CD4-positive, alpha-beta T cell treated with Interleukin-10 for 1 hour (primary cell): ENCODE data around the gene MAST1.
"Not testable (repeated sequence)": the region's sequence is repeated elsewhere in the genome, so short reads cannot be mapped to it uniquely, and the experiment has no call there.

Experiments
- DNase-seq: peaks from one replicate; pipeline ENCODE4 v3.0.0-alpha.2; 2020

The MAST1 gene

DNA sequence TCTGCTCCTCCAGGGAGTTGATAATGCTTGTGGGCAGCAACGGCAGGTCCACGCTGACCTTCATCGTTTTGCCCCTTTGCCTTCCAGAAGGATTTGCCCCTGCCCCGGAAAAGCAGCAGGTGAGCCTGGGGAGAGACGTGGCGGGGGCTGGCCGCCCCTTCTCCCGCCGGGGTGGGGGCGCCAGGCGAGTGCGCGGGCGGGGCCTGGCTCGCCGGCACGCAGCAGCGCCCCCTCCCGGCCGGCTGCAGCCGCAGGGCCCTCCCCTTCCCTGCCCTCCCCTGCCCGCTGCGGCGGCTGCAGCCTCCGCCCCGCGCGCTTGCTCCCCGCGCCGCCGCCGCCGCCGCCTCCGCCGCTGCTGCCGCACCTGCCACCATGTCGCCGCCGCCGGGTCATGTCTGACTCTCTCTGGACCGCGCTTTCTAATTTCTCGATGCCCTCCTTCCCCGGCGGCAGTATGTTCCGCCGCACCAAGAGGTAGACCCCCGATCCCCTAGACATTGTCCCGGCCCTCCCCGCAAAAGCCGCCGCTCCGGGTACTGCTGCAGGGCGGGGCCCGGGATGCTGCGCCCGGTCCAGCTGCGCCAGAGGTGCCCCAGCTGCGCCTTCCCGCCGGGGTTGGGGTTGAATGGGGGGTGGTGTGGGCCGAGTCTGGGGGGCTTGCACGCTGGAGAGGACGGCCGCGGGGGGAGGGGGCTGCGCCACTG, at the start of gene MAST1:
MAST1 (plus strand) TSS at position 334 of the 704 bp plus-strand sequence; CDS start at position 392, 58 bp downstream.
- DNase-seq = peak; percentile 52

DNA sequence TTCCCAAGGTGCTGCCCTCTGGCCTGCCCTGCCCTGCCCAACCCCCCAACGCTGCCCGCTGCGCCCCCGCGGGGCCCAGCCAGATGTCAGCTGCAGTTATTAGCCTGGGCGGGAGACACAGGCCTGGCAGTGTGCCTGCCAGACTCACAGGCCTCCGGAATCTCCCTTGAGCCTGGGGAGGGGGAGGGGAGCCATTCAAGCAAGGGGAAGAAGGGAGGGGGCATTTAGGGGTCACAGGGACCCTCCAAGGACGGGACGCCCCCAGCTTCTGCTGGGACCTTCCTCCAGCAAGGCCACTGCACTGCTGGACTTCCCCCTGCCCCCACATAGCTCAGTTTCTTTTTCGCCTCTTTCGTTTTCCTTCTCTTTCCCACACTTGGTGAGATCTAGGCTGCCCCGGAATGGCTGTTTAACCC, 49.6 kb upstream of the MAST1 start:
- DNase-seq = peak; percentile 83

- peak; percentile 65 for DNase-seq
Measured at GRCh38 chr19:12789098-12789903, 49.0 kb upstream of the MAST1 start.

GRCh38 chr19:12789904-12790619, 48.3 kb upstream of the MAST1 start:
- peak; percentile 98 for DNase-seq

GRCh38 chr19:12790628-12791344, 47.5 kb upstream of the MAST1 start:
- DNase-seq = no peak

DNA sequence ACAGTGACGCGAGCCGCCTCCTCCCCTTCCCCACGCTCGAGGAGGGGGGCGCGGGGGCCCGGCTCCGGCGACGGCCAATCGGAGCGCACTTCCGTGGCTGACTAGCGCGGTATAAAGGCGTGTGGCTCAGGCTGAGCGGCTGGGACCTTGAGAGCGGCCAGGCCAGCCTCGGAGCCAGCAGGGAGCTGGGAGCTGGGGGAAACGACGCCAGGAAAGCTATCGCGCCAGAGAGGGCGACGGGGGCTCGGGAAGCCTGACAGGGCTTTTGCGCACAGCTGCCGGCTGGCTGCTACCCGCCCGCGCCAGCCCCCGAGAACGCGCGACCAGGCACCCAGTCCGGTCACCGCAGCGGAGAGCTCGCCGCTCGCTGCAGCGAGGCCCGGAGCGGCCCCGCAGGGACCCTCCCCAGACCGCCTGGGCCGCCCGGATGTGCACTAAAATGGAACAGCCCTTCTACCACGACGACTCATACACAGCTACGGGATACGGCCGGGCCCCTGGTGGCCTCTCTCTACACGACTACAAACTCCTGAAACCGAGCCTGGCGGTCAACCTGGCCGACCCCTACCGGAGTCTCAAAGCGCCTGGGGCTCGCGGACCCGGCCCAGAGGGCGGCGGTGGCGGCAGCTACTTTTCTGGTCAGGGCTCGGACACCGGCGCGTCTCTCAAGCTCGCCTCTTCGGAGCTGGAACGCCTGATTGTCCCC, 46.8 kb upstream of the MAST1 start, which contains the start of gene JUNB:
JUNB (plus strand) TSS at position 142 of the 706 bp plus-strand sequence; CDS start at position 428, 286 bp downstream.
- peak; percentile 99 for DNase-seq

DNA sequence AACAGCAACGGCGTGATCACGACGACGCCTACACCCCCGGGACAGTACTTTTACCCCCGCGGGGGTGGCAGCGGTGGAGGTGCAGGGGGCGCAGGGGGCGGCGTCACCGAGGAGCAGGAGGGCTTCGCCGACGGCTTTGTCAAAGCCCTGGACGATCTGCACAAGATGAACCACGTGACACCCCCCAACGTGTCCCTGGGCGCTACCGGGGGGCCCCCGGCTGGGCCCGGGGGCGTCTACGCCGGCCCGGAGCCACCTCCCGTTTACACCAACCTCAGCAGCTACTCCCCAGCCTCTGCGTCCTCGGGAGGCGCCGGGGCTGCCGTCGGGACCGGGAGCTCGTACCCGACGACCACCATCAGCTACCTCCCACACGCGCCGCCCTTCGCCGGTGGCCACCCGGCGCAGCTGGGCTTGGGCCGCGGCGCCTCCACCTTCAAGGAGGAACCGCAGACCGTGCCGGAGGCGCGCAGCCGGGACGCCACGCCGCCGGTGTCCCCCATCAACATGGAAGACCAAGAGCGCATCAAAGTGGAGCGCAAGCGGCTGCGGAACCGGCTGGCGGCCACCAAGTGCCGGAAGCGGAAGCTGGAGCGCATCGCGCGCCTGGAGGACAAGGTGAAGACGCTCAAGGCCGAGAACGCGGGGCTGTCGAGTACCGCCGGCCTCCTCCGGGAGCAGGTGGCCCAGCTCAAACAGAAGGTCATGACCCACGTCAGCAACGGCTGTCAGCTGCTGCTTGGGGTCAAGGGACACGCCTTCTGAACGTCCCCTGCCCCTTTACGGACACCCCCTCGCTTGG, 46.1 kb upstream of the MAST1 start:
- DNase-seq = peak; percentile 73

GRCh38 chr19:12792853-12793289, 45.4 kb upstream of the MAST1 start:
- no peak for DNase-seq

DNA sequence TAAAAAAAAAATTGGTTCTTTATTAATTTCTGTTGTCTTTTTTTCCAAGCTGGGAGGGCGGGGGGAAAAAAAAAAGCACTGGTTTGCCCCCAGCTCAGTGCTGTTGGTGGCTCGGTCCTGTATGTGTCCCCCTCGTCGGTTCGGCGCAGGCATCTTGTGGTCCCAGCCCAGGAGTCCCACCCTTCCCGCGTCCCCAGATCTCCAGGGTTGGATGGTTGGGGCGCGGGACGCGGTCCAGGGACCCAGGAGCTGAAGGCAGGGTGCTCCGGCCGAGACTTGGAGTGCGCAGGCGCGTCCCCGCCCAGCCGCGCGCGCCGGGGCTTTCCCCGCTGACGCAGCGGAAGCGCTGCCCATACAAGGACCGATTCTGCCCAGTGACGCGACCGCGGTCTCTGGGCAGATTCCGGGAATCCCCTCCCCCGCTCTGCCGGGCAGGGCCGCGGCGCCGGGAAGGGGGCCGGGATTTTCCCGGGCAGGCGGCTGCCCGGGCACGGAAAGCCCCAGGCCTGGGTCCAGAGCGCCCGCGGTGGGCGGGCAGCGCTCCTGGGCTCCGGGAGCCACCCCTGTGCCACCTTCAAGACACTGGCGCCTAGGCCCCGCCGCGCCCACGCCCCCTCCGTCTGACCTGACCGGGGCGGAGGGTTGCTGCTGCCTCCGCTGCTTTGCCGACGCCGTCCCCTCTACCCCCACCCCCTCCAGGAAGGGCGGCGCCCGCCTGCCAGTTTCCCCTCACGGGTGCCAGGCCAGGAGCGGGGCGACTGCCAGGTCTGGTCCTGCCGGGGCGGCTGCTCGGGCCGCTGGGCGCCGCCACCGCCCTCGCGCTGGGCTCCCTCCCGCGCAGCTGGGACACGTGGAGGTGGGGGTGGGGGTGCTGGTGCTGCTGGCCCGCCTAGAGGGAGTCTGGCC, 44.8 kb upstream of the MAST1 start:
- peak; percentile 97 for DNase-seq

GRCh38 chr19:12794196-12794941, 43.9 kb upstream of the MAST1 start:
- peak; percentile 66 for DNase-seq

- DNase-seq = peak; percentile 55
Measured at GRCh38 chr19:12794971-12795381, 43.3 kb upstream of the MAST1 start.

DNA sequence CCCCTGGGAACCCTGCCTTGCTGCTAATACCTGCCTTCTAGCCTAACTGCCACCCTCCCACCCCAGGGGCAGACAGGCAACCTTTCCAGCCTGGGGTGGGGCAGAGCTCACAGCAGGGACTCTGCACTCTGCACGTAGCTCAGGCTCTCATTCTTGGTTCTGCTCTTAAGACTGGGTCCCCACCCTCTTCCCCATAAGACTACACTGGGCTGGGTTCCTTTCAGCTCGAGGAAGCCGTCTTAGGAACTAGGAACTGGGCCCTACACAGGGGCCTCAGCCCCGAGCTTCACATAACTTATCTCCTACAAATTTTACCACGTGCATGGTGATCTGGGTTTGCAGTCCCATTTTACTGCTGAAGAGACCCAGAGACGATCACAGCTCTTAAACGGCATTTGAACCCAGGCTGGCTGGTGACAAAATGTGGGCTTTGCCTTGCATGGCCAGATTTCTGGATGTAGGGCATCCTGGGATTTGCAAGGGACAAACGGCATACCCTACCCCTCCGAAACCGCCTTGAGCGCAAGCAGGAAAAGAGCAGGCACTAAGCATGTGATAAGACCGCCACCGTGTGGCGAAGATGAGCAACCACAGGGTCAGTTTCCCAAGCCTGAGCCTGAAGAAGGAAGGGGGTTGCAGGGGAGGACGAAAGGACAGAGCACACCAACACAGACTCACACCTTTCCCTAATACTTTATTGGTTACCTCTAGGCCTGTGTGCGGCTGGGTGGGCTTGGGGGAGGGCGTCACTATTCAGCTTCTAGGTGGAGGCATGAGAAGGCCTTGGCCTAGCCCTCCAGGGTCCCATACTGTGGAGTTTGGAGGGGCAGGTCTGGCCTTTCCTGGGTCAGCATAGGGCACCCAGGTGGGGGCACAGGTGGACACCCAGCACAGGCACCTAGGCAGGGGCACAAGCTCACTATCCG, 41.9 kb upstream of the MAST1 start:
- peak; percentile 85 for DNase-seq

- no peak for DNase-seq
Measured at GRCh38 chr19:12797141-12797587, 41.2 kb upstream of the MAST1 start.

GRCh38 chr19:12797607-12798006, 40.7 kb upstream of the MAST1 start:
- DNase-seq = not testable (repeated sequence)

DNA sequence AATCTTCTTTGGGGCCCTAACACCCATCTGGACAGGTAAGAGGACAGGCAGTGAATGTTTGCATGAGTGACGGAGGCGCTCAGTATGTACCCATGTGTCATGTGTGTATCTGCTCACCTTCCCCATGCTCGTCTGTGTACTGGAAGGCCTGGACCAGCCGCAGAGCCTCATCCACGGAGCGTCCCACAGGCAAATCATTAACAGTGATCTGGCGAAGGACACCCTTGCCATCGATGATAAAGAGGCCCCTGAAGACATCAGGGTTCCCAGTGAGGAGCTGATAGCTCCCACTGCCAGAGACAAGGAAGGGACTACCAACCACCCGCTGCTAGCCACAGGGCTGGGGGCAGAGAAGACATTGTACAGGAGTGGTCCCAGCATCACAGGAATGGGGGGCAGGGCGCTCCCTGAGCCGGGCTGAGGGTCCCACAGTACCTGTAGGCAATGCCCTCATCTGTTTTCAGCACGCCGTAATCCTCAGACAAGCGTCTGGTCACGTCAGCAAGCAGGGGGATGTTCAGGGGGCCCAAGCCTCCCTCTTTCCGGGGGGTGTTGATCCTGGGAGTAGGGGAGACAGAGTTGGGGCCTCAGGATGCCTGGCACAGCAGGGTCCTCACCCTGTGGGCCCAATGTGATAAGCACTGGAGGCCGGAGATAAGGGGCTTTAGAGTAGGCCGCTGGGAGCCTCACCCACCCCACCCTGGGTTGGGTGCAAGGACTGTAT, 38.4 kb upstream of the MAST1 start:
- no peak for DNase-seq

DNA sequence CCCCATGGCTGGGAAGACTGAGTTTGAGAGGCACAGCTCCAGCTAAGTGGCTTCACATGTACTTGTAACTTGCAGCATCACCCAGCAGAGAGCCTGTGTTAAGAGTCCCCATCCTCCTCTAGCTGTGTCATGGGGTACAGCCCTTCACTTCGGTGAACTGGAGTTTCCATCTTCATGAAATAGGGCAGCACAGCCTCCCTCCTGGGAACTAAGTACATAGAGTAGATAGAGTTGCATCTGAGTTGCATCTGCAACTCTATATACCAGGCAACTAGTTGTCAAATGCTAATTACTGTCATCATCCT, 37.9 kb upstream of the MAST1 start:
- no peak for DNase-seq

DNA sequence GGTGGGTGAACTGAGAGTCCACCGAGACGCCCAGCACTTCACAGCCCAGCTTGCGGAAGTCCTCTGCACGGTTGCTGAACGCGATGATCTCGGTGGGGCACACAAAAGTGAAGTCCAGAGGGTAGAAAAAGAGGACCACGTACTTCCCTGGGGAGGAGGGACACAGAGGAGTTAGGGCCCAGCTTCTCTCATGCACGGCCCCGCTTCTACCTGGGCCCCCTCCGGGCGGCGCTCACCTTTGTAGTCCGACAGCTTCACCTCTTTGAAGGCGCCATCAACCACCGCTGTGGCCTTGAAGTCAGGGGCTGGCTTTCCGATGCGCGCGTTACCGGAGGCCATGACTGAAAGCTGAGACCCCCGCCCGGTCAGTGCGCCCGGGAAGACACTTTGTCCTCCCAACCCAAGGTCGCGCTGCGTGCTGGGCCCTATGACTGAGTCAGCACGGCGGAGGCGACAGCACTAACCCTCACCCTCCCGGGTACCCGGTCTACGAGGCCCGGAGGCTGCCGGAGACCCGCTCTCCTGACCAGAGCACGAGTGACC, 37.3 kb upstream of the MAST1 start:
- no peak for DNase-seq
